GM12878 (cell line): Measurements from ENCODE around the gene PTGES2. TPM values are rescaled to one million over a fixed set of nuclear protein-coding genes. Genes with fewer than 3 reads are reported as not detected.

ENCODE experiments used
- ATAC-seq: fragments of 200-7000 bp; cut with Tn5 transposase; 3 replicates; pipeline ENCODE4 v1.9.1; 2020; ENCODE audit warnings: mild to moderate bottlenecking, moderate library complexity
- BruUV-seq: library from RNA; stranded (reverse); fragments of 400-500 nt; replicated peaks from 2 replicates; lab custom pipeline; 2021; lab: Mats Ljungman, UMichigan
- CTCF ChIA-PET: fragments of 300-600 bp; sonication (Branson Sonifier 250); formaldehyde crosslinking; extraction: SDS; loops from one replicate; lab custom pipeline; 2021; ENCODE audit warnings: inconsistent platforms; lab: Yijun Ruan, JAX
- POLR2A ChIA-PET: fragments of 350-600 bp; formaldehyde crosslinking; extraction: SDS; loops from one replicate; lab custom pipeline; 2021; ENCODE audit warnings: inconsistent platforms; lab: Charles Lee
- RAD21 ChIA-PET: fragments of 300-600 bp; sonication (Branson Sonifier 250); formaldehyde crosslinking; loops from one replicate; lab custom pipeline; 2023; ENCODE audit warnings: antibody characterized with exemption; ENCODE audit not compliant: unreplicated experiment; lab: Charles Lee
- SMC1A ChIA-PET: fragments of 300-600 bp; sonication (Branson Sonifier 250); formaldehyde crosslinking; loops from one replicate; lab custom pipeline; 2023; ENCODE audit not compliant: unreplicated experiment, uncharacterized antibody; lab: Charles Lee
- DNase-seq: peaks from one replicate; pipeline ENCODE4 v3.0.0-alpha.2; 2011; ENCODE audit warnings: low read depth, low spot score
- FAIRE-seq: peaks from 3 replicates; lab custom pipeline; 2011; peaks lifted over from hg19 to GRCh38; lab: Jason Lieb, UNC
- H2AFZ ChIP-seq: 2 replicates; pipeline ENCODE4 v1.6.0; 2011; ENCODE audit warnings: low read depth, low read length, control low read depth; ENCODE audit not compliant: control insufficient read depth
- H3K27ac ChIP-seq: 2 replicates; pipeline ENCODE4 v1.5.1; 2011; ENCODE audit warnings: control low read depth; ENCODE audit not compliant: control insufficient read depth, insufficient read depth
- H3K27me3 ChIP-seq, 2 experiments: replicated peaks in 1 of 2; 2 replicates each; pipeline versions ENCODE4 v1.6.0 to v1.6.1; 2011; ENCODE audit warnings: low read length in 1 of 2; ENCODE audit not compliant: control insufficient read depth in 2 of 2, insufficient read depth in 2 of 2
- H3K36me3 ChIP-seq, 2 experiments: 2 replicates each; pipeline ENCODE4 v1.5.1; 2011; ENCODE audit warnings: low read length in 1 of 2; ENCODE audit not compliant: control insufficient read depth in 2 of 2, insufficient read depth in 2 of 2
- H3K4me1 ChIP-seq: 2 replicates; pipeline ENCODE4 v1.6.1; 2011; ENCODE audit warnings: mild to moderate bottlenecking, low read length, moderate library complexity, mixed read lengths; ENCODE audit not compliant: control insufficient read depth, insufficient read depth
- H3K4me2 ChIP-seq: 2 replicates; pipeline ENCODE4 v1.6.0; 2011; ENCODE audit warnings: control low read depth; ENCODE audit not compliant: control insufficient read depth, insufficient read depth
- H3K4me3 ChIP-seq: fragments of 200-600 bp; sonication (generic); 2 replicates; pipeline ENCODE4 v1.5.1; 2016
- H3K79me2 ChIP-seq: 2 replicates; pipeline ENCODE4 v1.6.0; 2011; ENCODE audit warnings: low read length; ENCODE audit not compliant: control insufficient read depth, insufficient read depth
- H3K9ac ChIP-seq: 2 replicates; pipeline ENCODE4 v1.8.0; 2011; ENCODE audit warnings: low read length, control low read depth, mixed read lengths; ENCODE audit not compliant: control insufficient read depth, insufficient read depth
- H3K9me3 ChIP-seq: replicated peaks from 3 replicates; pipeline ENCODE4 v1.5.1; 2011; ENCODE audit warnings: mild to moderate bottlenecking, low read length; ENCODE audit not compliant: control insufficient read depth, insufficient read depth
- H4K20me1 ChIP-seq: 2 replicates; pipeline ENCODE4 v1.6.0; 2011; ENCODE audit not compliant: control insufficient read depth, insufficient read depth
- E4F1 ChIP-seq: fragments of 450-650 bp; IDR thresholded peaks from 2 replicates; pipeline ENCODE4 v1.6.1; 2018; ENCODE audit warnings: borderline replicate concordance, mild to moderate bottlenecking; ENCODE audit not compliant: partially characterized antibody
- EZH2 ChIP-seq: IDR thresholded peaks from 2 replicates; pipeline ENCODE4 v1.6.1; 2012; ENCODE audit warnings: low read depth, mild to moderate bottlenecking, control low read depth, inconsistent platforms, low read length, borderline replicate concordance; ENCODE audit not compliant: control insufficient read depth
- IKZF1 ChIP-seq: fragments of 450-650 bp; conservative IDR thresholded peaks from 2 replicates; pipeline ENCODE4 v1.6.1; 2017; ENCODE audit warnings: antibody characterized with exemption, mild to moderate bottlenecking
- IRF4 ChIP-seq: IDR thresholded peaks from 2 replicates; pipeline ENCODE4 v1.6.1; 2011; ENCODE audit warnings: low read depth, low read length
- MXI1 ChIP-seq: fragments of 150-350 bp; IDR thresholded peaks from 2 replicates; pipeline ENCODE4 v1.6.1; 2011; ENCODE audit warnings: low read depth, mild to moderate bottlenecking, inconsistent platforms, low read length, improper control_type of control experiment
- PML ChIP-seq: IDR thresholded peaks from 2 replicates; pipeline ENCODE4 v1.6.1; 2012; ENCODE audit warnings: low read length, inconsistent platforms
- POLR2A ChIP-seq: IDR thresholded peaks from 2 replicates; pipeline ENCODE4 v1.6.1; 2011; ENCODE audit warnings: low read depth, mild to moderate bottlenecking, low read length
- RELA ChIP-seq: fragments of 450-650 bp; IDR thresholded peaks from 2 replicates; pipeline ENCODE4 v1.8.0; 2014; ENCODE audit warnings: borderline replicate concordance; ENCODE audit not compliant: partially characterized antibody
- STAT3 ChIP-seq: IDR thresholded peaks from 2 replicates; pipeline ENCODE4 v1.6.1; 2011; ENCODE audit warnings: low read depth, low read length, improper control_type of control experiment
- TCF3 ChIP-seq: IDR thresholded peaks from 2 replicates; pipeline ENCODE4 v1.6.1; 2012; ENCODE audit warnings: low read depth, mild to moderate bottlenecking, low read length, borderline replicate concordance; ENCODE audit not compliant: insufficient read depth
- USF1 ChIP-seq: IDR thresholded peaks from 2 replicates; pipeline ENCODE4 v1.6.1; 2011; ENCODE audit warnings: borderline replicate concordance, low read depth, mild to moderate bottlenecking, moderate library complexity, mixed read lengths, low read length; ENCODE audit not compliant: insufficient read depth; ENCODE audit errors: extremely low read length
- USF2 ChIP-seq: IDR thresholded peaks from 2 replicates; pipeline ENCODE4 v1.6.1; 2011; ENCODE audit warnings: low read depth, low read length, improper control_type of control experiment, borderline replicate concordance
- ZZZ3 ChIP-seq: IDR thresholded peaks from 2 replicates; pipeline ENCODE4 v1.6.1; 2011; ENCODE audit warnings: low read depth; ENCODE audit not compliant: control insufficient read depth, insufficient read length
- WGBS: methylation state at CpG from one replicate; pipeline ENCODE4 v1.1.6; 2016; ENCODE audit warnings: low lambda C conversion rate; ENCODE audit not compliant: insufficient replicate concordance, insufficient coverage; ENCODE audit errors: missing lambda C conversion rate; 5-methylcytosine and 5-hydroxymethylcytosine counted together
- in situ Hi-C: fragments of 300-500 bp; cut with MboI; formaldehyde crosslinking; loops from 9 replicates; pipeline ENCODE4 v1.14.3; 2018; ENCODE audit warnings: mixed read lengths
- intact Hi-C: fragments of 100-400 bp; cut with micrococcal nuclease; formaldehyde crosslinking; loops from one replicate; pipeline ENCODE4 v1.14.2; 2022; ENCODE audit not compliant: unreplicated experiment
- polyA plus RNA-seq, 11 experiments: library from polyadenylated mRNA; depleted of rRNA in 4 of 11; unstranded in 6 of 11; stranded (reverse) in 5 of 11; fragments of >200 nt; fragmentation: Nextera tagmentation in 4 of 11; fragmentation: Illumina TruSeq in 1 of 11; extraction: Ambion mirVana in 4 of 11; extraction: Trizol in 1 of 11; gene quantifications; 1 replicate in 1 of 11; 2 replicates in 10 of 11; pipeline versions ENCODE4 v1.2.1 to v1.2.3, GENCODE V29; 2011 to 2016; ENCODE audit warnings: inconsistent platforms in 2 of 11, missing spikeins in 2 of 11, low read depth in 1 of 11
- total RNA-seq, 4 experiments: library from RNA; depleted of rRNA in 3 of 4; stranded (reverse); fragments of >200 nt in 3 of 4; fragmentation: Illumina TruSeq in 1 of 4; extraction: Trizol in 1 of 4; gene quantifications; 2 replicates each; pipeline versions ENCODE4 v1.2.1 to v1.2.3, GENCODE V29; 2013 to 2021

PTGES2 gene
- total and polyA plus RNA-seq, 10 of the 15 experiments (the other 5 are each of a cell fraction or from before 2014, with no cell fraction given) = 2.1 to 141 (median 99.1) TPM

- intact Hi-C loops = no loop called here
- RAD21 ChIA-PET = no interaction called here
These were observed 36.9 kb upstream of the PTGES2 start for GRCh38 chr9:128164307-128164885.

GRCh38 chr9:128163523-128164306 lies 36.2 kb upstream of the PTGES2 start:
- no peak for FAIRE-seq
- no TSS peak for BruUV-seq
- peaks cover 8% of the 10 kb centered on the region for H3K4me1 ChIP-seq
- H4K20me1 ChIP-seq = no peaks in the 10 kb centered on the region
- intact Hi-C loops (no loop called here), in situ Hi-C loops (no loop called here)
- H3K4me3 ChIP-seq = no peak overlapping the region
- no peak for DNase-seq
- SMC1A ChIA-PET = no interaction called here
- H3K27ac ChIP-seq = no peak overlapping the region
- H3K9ac ChIP-seq = no peak overlapping the region
- POLR2A ChIA-PET = interaction anchor here (1.1 kb wide), 1 partner anchor 35 kb away, joined by 3 read pairs; no protein-coding TSS in a partner anchor
- H3K9me3 ChIP-seq = no peaks in the 10 kb centered on the region
- no peaks in the 10 kb centered on the region for H3K27me3 ChIP-seq
- peaks cover 11 to 19% of the 10 kb centered on the region in 2 experiments; a peak in 3 of 4 replicates for H3K36me3 ChIP-seq
- H3K4me2 ChIP-seq = no peak overlapping the region
- CTCF ChIA-PET = no interaction called here
- 88% methylated on average over 10 of the region's 10 CpGs for WGBS
- H2AFZ ChIP-seq = no peak overlapping the region
- RAD21 ChIA-PET = no interaction called here
- ATAC-seq = no peak
- H3K79me2 ChIP-seq = peaks cover 9% of the 10 kb centered on the region
- no peak for TF ChIP-seq USF2
- no peak for TF ChIP-seq USF1
- TF ChIP-seq MXI1 = no peak
- no peak for TF ChIP-seq PML
- no peak for TF ChIP-seq STAT3
- TF ChIP-seq ZZZ3 = no peak
- TF ChIP-seq E4F1 = no peak
- no peak for TF ChIP-seq EZH2

More at GRCh38 chr9:128164307-128164885, 36.9 kb upstream of the PTGES2 start:
- ChIA-PET POLR2A (no interaction called here), SMC1A (no interaction called here), CTCF (no interaction called here)
- no peak for DNase-seq
- no peak overlapping the region for H3K4me3 ChIP-seq
- no peak overlapping the region for H2AFZ ChIP-seq
- no peak for FAIRE-seq
- no peak overlapping the region for H3K27ac ChIP-seq
- H3K79me2 ChIP-seq = peaks cover 9% of the 10 kb centered on the region
- H3K27me3 ChIP-seq = no peaks in the 10 kb centered on the region
- in situ Hi-C loops = no loop called here
- H3K4me1 ChIP-seq = peaks cover 6% of the 10 kb centered on the region
- WGBS = 86% methylated on average over 14 of the region's 14 CpGs
- ATAC-seq = no peak
- H3K36me3 ChIP-seq = peaks cover 11 to 19% of the 10 kb centered on the region in 2 experiments; a peak in 3 of 4 replicates
- BruUV-seq = no TSS peak
- no peak; the same call in 1 of the 2 replicates for TF ChIP-seq POLR2A
- TF ChIP-seq IRF4 = no peak
- TF ChIP-seq RELA = no peak
- no peak for TF ChIP-seq IKZF1
- no peak for TF ChIP-seq TCF3
- H3K9ac ChIP-seq = no peak overlapping the region
- no peak overlapping the region for H3K4me2 ChIP-seq
- no peaks in the 10 kb centered on the region for H4K20me1 ChIP-seq
- no peaks in the 10 kb centered on the region for H3K9me3 ChIP-seq
